ENCODE data around the gene PACS2. TPM values are rescaled to one million over a fixed set of nuclear protein-coding genes. Genes with fewer than 3 reads are reported as not detected.

Gene PACS2
- polyA plus RNA-seq, 3 donors = 3.1 to 87.0 (median 3.7) TPM

- H3K9me3 ChIP-seq (replicated peaks in 1 of 2; ENCODE audit: control insufficient read depth in 1 of 2, insufficient read depth in 1 of 2, low read length in 2 of 2) = no peaks in the 10 kb centered on the region
- H3K4me1 ChIP-seq (ENCODE audit: control insufficient read depth in 1 of 2, insufficient read depth in 2 of 2, low read length in 2 of 2) = peaks cover 31 to 40% of the 10 kb centered on the region in 2 donors
- TF ChIP-seq CTCF (IDR thresholded peaks at IDR 0.05) = no peak
- no peak overlapping the region for H3K4me3 ChIP-seq (replicated peaks in 1 of 3; ENCODE audit: low read depth in 2 of 3, low read length in 3 of 3)
- peaks cover 13% of the 10 kb centered on the region for H3K79me2 ChIP-seq (ENCODE audit: insufficient read depth, low read length)
- H3K9me3 Mint-ChIP-seq = peaks cover 0 to 4% (median 0%) of the 10 kb centered on the region in 7 donors
- H3K4me3 Mint-ChIP-seq = no peak overlapping the region
- intact Hi-C loops (cut with micrococcal nuclease) = no loop called here
- no peak for DNase-seq
- peaks cover 7 to 10% of the 10 kb centered on the region in 2 donors for H3K36me3 Mint-ChIP-seq
- H3K27me3 ChIP-seq (ENCODE audit: control insufficient read depth in 2 of 2, insufficient read depth in 2 of 2, low read length in 2 of 2) = no peaks in the 10 kb centered on the region
- H3K36me3 ChIP-seq (replicated peaks in 1 of 2; ENCODE audit: control insufficient read depth in 1 of 2, insufficient read depth in 2 of 2, low read length in 2 of 2) = no peaks in the 10 kb centered on the region
- WGBS (ENCODE audit: insufficient coverage) = 73% methylated on average over 4 of the region's 6 CpGs
- no peak overlapping the region for H3K9ac ChIP-seq (ENCODE audit: insufficient read depth, low read length, poor library complexity, severe bottlenecking)
- no peak overlapping the region for H3K27ac ChIP-seq (ENCODE audit: low read depth in 1 of 2, low read length in 2 of 2)
- H3K4me2 ChIP-seq (replicated peaks; ENCODE audit: extremely low read depth, low read length, poor library complexity, severe bottlenecking) = no peak overlapping the region
- peaks cover 18% of the 10 kb centered on the region for H4K20me1 ChIP-seq (ENCODE audit: insufficient read depth, low read length)
- H2AFZ ChIP-seq (ENCODE audit: insufficient read depth, low read depth, low read length, poor library complexity, severe bottlenecking) = no peak overlapping the region
- H3K27ac Mint-ChIP-seq = no peak overlapping the region
- peaks cover 0 to 4% (median 2%) of the 10 kb centered on the region in 3 donors for H3K27me3 Mint-ChIP-seq (ENCODE audit: low read depth in 3 of 3)
- peaks cover 38% of the 10 kb centered on the region for H3K4me1 Mint-ChIP-seq
These were observed 10.6 kb upstream of the PACS2 start for GRCh38 chr14:105303949-105304348.

- Mint-ChIP-seq H3K36me3 (peaks cover 7 to 10% of the 10 kb centered on the region in 2 donors), H3K9me3 (peaks cover 0 to 4% (median 0%) of the 10 kb centered on the region in 7 donors), H3K27me3 (ENCODE audit: low read depth in 3 of 3) (peaks cover 0 to 4% (median 2%) of the 10 kb centered on the region in 3 donors), H3K27ac (no peak overlapping the region), H3K4me1 (peaks cover 32% of the 10 kb centered on the region), H3K4me3 (no peak overlapping the region)
- no peak overlapping the region for H3K4me2 ChIP-seq (replicated peaks; ENCODE audit: extremely low read depth, low read length, poor library complexity, severe bottlenecking)
- no peak overlapping the region for H3K27ac ChIP-seq (ENCODE audit: low read depth in 1 of 2, low read length in 2 of 2)
- H3K9me3 ChIP-seq (replicated peaks in 1 of 2; ENCODE audit: control insufficient read depth in 1 of 2, insufficient read depth in 1 of 2, low read length in 2 of 2) = no peaks in the 10 kb centered on the region
- intact Hi-C loops (cut with micrococcal nuclease) = no loop called here
- TF ChIP-seq CTCF (IDR thresholded peaks at IDR 0.05) = no peak
- no peaks in the 10 kb centered on the region for H3K36me3 ChIP-seq (replicated peaks in 1 of 2; ENCODE audit: control insufficient read depth in 1 of 2, insufficient read depth in 2 of 2, low read length in 2 of 2)
- H3K79me2 ChIP-seq (ENCODE audit: insufficient read depth, low read length) = peaks cover 6% of the 10 kb centered on the region
- no peak overlapping the region for H3K4me3 ChIP-seq (replicated peaks in 1 of 3; ENCODE audit: low read depth in 2 of 3, low read length in 3 of 3)
- H2AFZ ChIP-seq (ENCODE audit: insufficient read depth, low read depth, low read length, poor library complexity, severe bottlenecking) = no peak overlapping the region
- H4K20me1 ChIP-seq (ENCODE audit: insufficient read depth, low read length) = peaks cover 11% of the 10 kb centered on the region
- H3K27me3 ChIP-seq (ENCODE audit: control insufficient read depth in 2 of 2, insufficient read depth in 2 of 2, low read length in 2 of 2) = no peaks in the 10 kb centered on the region
- H3K4me1 ChIP-seq (ENCODE audit: control insufficient read depth in 1 of 2, insufficient read depth in 2 of 2, low read length in 2 of 2) = peaks cover 24 to 34% of the 10 kb centered on the region in 2 donors
- DNase-seq = no peak
- H3K9ac ChIP-seq (ENCODE audit: insufficient read depth, low read length, poor library complexity, severe bottlenecking) = no peak overlapping the region
- WGBS (ENCODE audit: insufficient coverage) = 92% methylated on average over 2 of the region's 9 CpGs
These were observed 10.0 kb upstream of the PACS2 start for GRCh38 chr14:105304565-105304964.
